Hematopoietic multipotent progenitor cell treated with erythropoietin and hydrocortisone succinate and interleukin-3 and kit ligand, for 8 days (in vitro differentiated cells): ENCODE results near the gene CUBN.
A peak's percentile ranks its signal among the peaks of the same experiment; 100 is the strongest.

Source experiments
- DNase-seq: peaks from one replicate; pipeline ENCODE4 v3.0.0-alpha.2; 2015

CUBN gene

GRCh38 chr10:17129741-17130140, at the start of gene CUBN:
TSS of gene CUBN (minus strand) at chr10:17129811. CDS start at chr10:17129765, 46 bp downstream.
- DNase-seq, result no peak

- DNase-seq, result no peak
These were observed 49.4 kb upstream of the CUBN start for GRCh38 chr10:17179002-17179401.

DNA sequence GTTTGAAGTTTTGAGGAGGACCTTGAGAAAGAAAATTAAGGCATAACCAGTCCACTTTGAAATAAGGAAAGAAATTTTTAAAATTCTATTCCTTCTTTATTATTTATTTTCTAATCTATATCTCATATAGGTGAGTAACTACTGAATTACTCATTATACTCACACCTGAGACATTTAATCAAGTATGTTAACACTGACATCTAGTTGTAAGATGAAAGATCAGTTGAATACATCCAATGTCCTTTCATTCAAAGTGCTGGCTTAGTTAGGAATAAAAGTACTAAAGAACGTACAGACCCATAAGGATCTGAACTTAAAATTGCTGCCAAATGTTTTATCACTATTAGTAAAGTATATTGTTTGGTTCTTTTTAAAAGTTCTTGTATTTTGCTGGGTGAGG, 48.4 kb upstream of the CUBN start:
- DNase-seq, result no peak

GRCh38 chr10:17177014-17177413, 47.4 kb upstream of the CUBN start:
- no peak for DNase-seq

GRCh38 chr10:17176091-17176490, 46.5 kb upstream of the CUBN start:
- DNase-seq, result no peak

- no peak for DNase-seq
These were observed 45.9 kb upstream of the CUBN start for GRCh38 chr10:17175551-17175950.

GRCh38 chr10:17174626-17175025, 45.0 kb upstream of the CUBN start:
- no peak for DNase-seq

- DNase-seq, result no peak
These were observed 41.6 kb upstream of the CUBN start for GRCh38 chr10:17171141-17171641.

DNA sequence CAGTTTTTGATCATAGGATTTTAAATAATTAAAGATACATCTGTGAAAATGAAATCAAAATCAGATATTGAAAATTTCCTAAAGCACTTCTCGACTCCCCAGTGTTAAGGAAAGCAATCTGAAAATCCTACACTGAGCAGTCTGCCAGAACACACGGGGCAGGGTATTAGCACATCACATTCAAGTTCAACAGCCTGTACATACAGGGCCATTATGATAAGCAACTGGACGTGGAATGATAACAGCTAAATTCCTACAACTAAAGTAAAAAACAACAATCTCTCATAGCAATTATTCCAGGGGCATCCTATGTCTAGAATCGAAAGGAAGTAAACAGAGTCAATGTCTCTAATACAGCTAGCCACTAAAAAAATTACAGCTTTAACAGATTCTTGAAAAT, 40.2 kb upstream of the CUBN start:
- DNase-seq, result peak; percentile 32

DNA sequence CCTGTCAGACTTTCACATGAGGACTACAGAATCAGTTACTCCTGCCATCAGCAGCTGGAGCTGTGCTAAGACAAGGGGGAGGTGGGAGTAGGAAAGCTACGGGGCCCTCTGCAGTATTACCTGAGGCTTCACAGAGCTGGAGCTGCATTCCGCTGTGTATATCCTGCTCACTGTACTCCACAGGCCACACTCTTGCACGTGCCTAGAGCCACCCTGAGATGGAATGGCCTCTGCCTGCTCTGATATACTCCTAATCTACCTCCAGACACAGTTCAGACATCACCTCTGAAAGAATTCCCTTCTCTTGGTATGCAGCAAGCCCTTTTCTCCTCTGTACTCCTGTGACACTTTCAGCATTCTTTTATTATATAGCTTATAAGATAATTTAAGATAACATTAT, 37.1 kb upstream of the CUBN start:
- DNase-seq, result no peak

DNA sequence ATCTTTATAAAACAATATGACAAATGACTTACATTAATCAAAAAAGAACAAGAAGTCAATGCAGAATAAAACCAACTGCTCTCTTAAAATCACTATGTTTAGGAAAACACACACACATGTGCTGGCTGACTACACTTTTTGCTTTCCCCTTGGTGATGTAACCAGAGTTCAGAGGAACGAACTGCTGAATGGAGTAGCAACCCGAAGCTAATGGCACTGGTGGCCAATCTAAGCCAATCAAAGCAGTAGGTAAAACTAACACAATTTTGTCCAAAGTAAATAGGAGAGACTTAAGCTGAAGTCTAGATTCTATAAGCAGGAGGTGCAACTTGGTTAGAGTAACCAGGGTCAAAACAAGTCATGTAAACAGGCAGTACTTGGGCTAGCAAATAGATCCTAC, 33.2 kb upstream of the CUBN start:
- no peak for DNase-seq

DNA sequence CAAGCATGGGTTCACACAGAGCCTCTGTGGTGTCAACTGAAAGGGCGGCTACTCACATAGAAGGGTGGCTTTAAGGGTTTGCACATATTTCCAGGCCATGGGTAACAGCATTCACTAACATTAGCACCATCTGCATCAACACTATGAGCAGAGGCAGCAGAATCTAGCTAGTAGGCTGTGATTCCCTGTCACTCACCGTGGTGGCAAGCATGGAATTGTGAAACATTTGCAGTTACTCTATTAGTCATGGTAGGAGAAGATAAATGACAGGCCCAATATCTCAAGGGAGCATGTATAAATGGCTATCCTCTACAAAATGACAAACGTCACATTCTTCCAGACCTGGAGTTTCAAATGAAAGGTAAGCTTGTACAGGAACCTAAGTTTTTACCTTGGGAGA, 32.2 kb upstream of the CUBN start:
- no peak for DNase-seq

DNA sequence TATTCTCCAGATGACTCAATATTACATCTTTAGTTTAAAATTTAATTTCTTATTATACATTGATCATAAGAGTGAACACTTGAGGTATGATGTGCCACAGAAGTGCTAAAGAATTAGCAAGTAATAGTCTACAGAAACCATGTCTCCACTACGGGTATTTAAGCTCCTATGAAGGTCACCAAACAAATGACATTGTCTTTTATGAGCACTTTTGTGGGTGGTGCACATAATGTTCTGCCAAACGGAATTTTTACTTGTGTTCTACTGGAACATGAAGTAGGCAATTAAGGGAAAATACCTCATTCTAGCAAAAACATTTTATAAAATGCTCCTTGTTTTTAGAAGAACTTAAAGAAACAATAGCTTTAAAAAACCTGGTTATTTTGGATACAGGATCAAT, 27.4 kb upstream of the CUBN start:
- DNase-seq, result no peak

DNA sequence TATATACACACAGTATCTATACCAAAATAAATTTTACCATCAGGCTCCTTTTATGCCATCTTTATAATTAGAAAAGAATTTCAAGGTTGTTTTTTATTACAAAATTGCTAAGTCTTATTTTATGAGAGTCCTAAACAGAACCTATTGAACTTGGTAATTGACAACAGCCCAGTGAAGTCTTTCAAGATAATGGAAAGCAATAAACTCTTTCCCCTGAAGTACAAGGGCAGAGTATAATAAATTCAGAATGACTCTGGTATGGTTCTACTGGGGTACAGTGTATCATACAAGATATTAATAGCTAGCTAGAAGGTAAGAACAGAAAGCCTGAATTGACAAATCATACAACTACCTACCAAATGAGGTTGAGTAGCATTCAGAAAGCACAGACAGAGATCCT, 26.2 kb upstream of the CUBN start:
- DNase-seq, result no peak

DNA sequence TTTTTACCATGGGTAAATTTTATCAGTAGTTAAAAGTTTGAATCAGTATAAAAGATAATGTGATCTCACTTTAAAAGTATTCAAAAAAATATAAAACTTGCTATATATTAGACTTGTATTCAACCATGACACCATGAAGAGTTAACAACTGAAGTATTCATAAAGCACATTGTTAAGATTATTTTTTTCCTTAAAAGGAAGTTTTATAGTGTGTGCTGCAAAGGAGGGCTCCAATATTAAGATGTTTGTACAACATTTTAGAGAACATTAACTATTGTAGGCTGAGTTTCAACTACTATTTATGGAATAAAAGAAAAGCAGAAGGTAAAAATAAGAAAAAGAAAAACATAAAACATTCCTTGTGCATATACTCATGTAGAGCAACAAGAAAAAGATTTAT, 24.5 kb upstream of the CUBN start:
- no peak for DNase-seq

DNA sequence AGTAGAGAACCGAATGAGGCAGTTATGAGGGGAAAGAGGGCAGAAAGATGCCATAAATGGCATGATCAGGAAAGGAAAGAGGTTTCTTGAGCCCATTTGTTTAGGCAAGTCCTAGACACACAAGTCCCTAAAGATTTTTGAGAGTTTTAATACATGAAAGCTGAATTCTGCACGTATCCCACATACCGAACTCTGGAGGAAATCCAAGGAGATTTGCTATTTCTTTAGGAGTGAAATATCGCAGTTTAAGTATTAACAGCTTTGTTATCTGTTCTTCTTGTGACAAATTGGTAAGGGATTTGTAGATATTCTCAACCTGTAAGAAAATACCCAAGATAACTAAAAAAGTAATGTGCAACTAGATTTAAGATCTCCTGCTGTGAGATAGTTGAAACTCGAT, 23.7 kb upstream of the CUBN start:
- DNase-seq, result no peak

DNA sequence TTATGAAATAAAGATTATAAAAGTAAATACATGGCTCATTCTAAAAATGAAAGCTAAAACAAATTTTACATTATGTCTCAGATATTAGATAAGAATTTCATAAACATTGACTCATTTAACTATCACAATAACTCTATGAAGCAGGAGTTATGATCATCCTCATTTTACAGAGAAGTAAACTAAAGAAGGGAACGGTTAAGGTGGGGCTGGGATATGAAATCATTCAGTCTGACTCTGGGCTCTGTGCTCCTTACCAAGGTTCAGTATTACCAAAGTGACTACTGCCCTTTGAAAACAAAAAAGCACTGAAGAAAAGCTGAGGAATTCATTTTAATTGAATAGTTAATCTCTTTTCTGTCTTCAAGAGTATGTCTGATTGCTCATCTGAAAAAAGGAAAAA, 22.1 kb upstream of the CUBN start:
- DNase-seq, result no peak

DNA sequence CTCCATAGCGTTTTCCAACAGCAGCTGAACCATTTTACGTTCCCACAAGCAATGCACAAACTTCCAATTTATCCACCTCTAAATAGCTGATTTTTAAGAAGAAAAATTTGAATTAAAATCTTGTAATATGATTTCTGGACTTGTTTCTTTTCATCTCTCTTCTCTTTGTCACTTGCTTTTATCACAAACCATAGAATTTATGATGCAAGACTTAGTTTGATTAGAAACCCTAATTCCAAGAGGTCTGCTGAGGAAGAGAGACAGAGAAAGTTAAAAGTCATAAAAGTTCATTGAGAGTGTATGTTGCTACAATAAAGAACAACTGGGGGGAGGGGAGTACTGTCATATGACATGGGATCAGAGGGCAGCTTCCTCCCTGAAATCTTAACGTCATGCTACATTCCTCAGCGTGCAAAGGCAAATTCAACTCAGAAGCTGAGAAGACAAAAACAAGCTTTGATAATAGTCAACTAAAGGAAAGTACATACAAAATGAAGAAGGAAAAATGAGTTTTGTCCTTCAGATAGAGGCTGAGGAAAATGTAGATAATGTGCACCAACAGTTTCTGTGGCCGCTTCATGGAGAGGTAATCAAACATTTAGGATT, 18.4 kb upstream of the CUBN start:
- no peak for DNase-seq

- no peak for DNase-seq
These were observed 17.3 kb upstream of the CUBN start for GRCh38 chr10:17146892-17147291.

GRCh38 chr10:17145239-17145638, 15.6 kb upstream of the CUBN start:
- no peak for DNase-seq

GRCh38 chr10:17144757-17145156, 15.1 kb upstream of the CUBN start:
- DNase-seq, result no peak

DNA sequence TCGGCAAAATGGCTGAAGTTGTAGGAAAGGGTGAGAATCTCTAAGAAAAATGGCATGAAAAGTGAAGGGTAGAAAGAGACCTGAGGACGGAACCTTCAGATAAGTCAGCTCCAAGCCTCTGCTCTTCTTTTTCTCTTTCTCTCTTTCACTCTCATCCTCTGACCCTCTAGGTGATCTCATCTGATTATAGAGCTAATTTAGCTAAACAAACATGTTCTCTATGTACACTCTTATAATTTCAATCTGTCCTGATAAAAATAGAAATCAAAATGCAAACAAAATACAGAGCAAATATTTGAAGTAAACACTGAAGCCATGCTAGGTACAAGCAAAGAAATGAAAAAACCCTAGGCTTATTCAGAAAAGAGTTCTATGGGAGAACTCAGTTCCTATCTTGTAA, 14.4 kb upstream of the CUBN start:
- no peak for DNase-seq

DNA sequence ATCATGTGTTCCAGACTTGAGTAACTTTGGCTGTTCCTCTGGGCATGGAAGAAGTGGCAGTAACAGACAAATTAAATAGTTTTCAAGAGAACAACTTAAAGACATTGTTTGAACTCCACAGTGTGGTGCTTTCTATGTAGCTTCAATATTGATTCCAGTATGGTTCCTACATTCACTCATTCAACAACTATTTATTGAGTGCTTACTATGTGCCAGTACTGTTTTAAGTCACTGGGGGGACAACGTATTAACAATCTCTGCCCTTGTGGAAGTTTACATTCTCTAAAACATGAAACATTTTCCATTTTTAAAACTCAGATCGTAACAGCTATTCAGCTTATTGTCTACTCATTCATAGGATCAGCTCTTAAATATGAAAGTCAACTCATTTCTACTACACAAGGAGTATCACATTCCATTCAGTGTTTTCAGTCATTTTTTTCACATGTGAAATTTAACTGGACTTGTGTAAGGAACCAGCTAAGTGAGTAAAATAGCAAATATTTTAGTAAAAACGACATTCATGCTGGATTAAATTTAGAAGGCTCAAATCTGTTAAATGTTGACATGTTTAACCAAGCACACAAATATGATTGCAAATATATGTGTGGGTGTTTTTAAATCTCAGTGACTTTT, 13.6 kb upstream of the CUBN start:
- no peak for DNase-seq

DNA sequence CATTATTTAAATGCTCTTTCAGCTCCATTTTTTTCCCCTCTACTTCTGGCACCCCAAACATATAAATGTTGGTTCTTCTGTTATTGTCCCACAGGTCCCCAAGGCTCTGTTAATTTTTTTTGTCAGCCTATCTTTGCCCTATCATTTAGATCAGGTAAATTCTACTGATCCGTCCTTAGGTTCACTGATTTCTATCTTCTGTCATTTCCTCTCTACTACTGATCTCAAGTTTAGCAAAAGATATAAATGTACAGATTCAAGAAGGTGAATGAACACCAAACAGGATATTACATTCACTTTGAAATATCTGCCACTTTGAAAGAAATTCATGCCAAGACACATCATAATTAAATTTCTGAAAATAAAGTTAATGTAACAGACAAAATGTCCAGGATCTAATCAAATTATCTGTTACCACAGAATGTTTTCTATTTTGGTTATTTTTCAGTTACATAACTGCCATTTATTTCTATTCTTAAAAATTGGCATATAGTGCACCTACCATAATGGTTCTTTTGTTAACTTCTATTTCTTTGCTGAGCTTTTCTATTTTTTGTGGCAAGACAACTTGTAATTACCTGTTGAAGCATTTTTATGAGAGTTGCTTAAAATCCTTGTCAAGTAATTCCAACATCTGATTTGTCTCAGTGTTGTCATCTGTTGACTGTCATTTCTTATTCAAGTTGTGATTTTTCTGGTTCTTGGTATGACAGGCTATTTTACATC, 12.1 kb upstream of the CUBN start:
- no peak for DNase-seq
